Bone marrow (tissue), 2 donors: Measurements from ENCODE around the gene OR2H2.

Experiments
- DNase-seq, 2 donors: peaks; one replicate each; lab custom pipeline; 2025; lab: John Stamatoyannopoulos, UW

Gene OR2H2

GRCh38 chr6:29629571-29629970, 44.6 kb downstream of the OR2H2 start:
- no peak for DNase-seq

GRCh38 chr6:29630315-29630714, 45.4 kb downstream of the OR2H2 start:
- DNase-seq, result no peak

GRCh38 chr6:29631209-29631810, 46.4 kb downstream of the OR2H2 start:
- no peak for DNase-seq

DNA sequence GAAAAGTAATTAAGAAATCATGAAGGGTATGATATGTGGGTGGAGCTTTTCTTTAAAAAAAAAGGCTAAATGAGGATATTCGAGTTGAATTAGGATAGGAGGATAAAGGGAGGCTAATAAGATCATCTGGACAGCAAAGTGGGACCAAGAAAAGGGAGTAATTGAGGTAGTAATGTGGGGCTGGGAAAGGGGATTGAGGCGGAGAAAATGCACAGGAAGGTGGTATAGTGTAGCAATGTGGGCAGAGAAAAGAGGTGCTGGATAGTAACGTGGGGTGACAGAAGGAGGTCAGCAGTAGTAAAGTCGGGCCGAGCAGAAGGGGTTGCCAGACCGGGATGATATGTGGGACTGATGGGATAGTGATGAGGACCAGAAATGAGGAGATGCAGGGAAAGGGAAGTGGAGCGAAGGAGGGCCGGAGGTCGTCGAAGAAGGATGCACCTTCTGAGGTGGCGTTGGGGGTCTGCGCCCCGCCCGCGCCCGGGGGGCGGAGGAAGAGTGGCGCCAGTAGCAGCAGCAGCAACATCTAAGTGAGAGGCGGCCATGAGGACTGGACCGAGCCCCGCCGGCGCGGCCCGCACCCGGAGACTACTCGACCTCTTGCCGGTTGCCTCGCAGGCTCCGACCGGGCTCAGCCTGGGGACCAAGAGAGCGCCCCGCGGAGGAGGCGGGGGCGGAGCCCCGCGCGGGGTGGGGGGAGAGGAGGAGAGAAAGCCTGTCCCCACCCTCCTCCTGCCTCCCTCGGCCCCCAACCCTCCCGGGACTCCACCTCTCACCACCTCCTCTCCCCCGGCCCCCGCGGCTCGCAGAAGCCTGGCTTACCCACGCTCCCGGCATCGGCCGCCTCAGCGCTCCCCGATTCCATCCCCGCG, 47.2 kb downstream of the OR2H2 start:
- DNase-seq, result no peak

DNA sequence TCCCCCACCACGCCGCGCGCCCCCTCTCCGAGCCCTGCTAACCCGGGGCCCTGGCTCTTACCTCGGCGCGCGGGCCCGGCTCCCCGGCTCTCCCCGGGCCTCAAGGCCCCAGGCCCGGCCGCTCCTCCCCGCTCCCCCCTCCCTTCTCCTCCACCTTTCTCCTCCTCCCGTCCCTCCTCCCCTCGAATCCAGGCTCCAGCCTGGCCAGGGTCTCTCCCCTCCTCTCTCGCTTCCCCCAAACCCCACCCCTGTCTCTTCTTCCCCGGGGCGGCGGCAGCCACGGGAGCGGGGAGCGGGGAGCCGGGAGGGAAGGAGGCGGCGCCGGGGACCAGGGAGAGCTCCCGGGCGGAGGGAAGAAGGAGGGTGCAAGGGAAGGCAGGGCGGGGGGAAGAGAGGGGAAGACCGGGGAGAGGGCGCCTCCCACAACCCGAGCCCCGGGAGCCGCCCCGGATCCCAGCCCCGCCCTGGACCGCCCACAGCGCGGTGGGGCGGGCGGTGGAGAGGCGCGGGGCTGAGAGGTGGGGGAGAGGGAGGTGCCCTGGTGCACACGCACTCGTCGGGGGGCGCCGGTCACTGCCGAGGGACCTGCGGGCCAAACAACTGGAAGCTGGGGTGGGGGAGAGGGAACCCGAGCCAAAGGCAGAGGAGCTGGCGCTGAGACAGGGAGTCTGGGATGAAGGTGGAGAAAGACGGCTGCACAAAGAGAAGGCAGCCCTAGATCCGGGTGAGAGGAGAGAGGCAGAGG, 48.0 kb downstream of the OR2H2 start, which contains the start of gene GABBR1:
Gene GABBR1, minus strand, starts transcription at position 395 of the 745 bp plus-strand sequence. CDS start 798 bp downstream, outside the sequence.
- DNase-seq, result peak; percentile 46 to 47

GRCh38 chr6:29633534-29633905, 48.6 kb downstream of the OR2H2 start:
- DNase-seq, result no peak

- no peak for DNase-seq
These were observed 52.3 kb downstream of the OR2H2 start for GRCh38 chr6:29637247-29637646.
